SK-N-SH treated with all-trans-retinoic acid at 6 μM for 48 hours (cell line): ENCODE measurements around the gene ST6GALNAC4.

ENCODE experiments used
- ATAC-seq: fragments of 200-7000 bp; cut with Tn5 transposase; 3 replicates; pipeline ENCODE4 v1.9.1; 2020; ENCODE audit warnings: mild to moderate bottlenecking, moderate library complexity
- ARNTL ChIP-seq: fragments of 450-650 bp; formaldehyde crosslinking; IDR thresholded peaks from 2 replicates; pipeline ENCODE4 v1.5.0; 2020; ENCODE audit warnings: low read depth, mild to moderate bottlenecking, moderate library complexity, borderline replicate concordance
- CSDC2 ChIP-seq: fragments of 250-450 bp; sonication (Bioruptor Pico); IDR thresholded peaks from 2 replicates; pipeline ENCODE4 v1.5.0; 2020; ENCODE audit warnings: mild to moderate bottlenecking, moderate library complexity
- GLIS3 ChIP-seq: fragments of 250-450 bp; sonication (Bioruptor Pico); IDR thresholded peaks from 2 replicates; pipeline ENCODE4 v1.5.0; 2020; ENCODE audit warnings: mild to moderate bottlenecking, moderate library complexity
- OSR1 ChIP-seq: fragments of 250-450 bp; sonication (Bioruptor Pico); IDR thresholded peaks from 2 replicates; pipeline ENCODE4 v1.8.0; 2022; ENCODE audit warnings: moderate library complexity, mild to moderate bottlenecking, inconsistent platforms
- PATZ1 ChIP-seq: fragments of 250-450 bp; sonication (Bioruptor Pico); IDR thresholded peaks from 2 replicates; pipeline ENCODE4 v1.8.0; 2020; ENCODE audit warnings: mild to moderate bottlenecking, moderate library complexity, borderline replicate concordance
- PPARA ChIP-seq: fragments of 250-450 bp; sonication (Bioruptor Pico); IDR thresholded peaks from 2 replicates; pipeline ENCODE4 v1.5.0; 2020; ENCODE audit warnings: mild to moderate bottlenecking, borderline replicate concordance
- RARB ChIP-seq: fragments of 250-450 bp; sonication (Bioruptor Pico); IDR thresholded peaks from 2 replicates; pipeline ENCODE4 v1.8.0; 2021; ENCODE audit warnings: mild to moderate bottlenecking, moderate library complexity
- SNAI2 ChIP-seq: fragments of 250-450 bp; sonication (Bioruptor Pico); IDR thresholded peaks from 2 replicates; pipeline ENCODE4 v1.5.0; 2020; ENCODE audit warnings: mild to moderate bottlenecking, moderate library complexity
- TOX ChIP-seq: fragments of 250-450 bp; sonication (Bioruptor Pico); IDR thresholded peaks from 2 replicates; pipeline ENCODE4 v1.8.0; 2021; ENCODE audit warnings: mild to moderate bottlenecking, moderate library complexity, borderline replicate concordance
- ZC3H10 ChIP-seq: fragments of 250-450 bp; sonication (Bioruptor Pico); IDR thresholded peaks from 2 replicates; pipeline ENCODE4 v1.5.1; 2021; ENCODE audit warnings: mild to moderate bottlenecking, moderate library complexity
- ZNF70 ChIP-seq: fragments of 450-650 bp; formaldehyde crosslinking; IDR thresholded peaks from 2 replicates; pipeline ENCODE4 v1.5.0; 2020; ENCODE audit warnings: mild to moderate bottlenecking, moderate library complexity
- ZNF8 ChIP-seq: fragments of 450-650 bp; formaldehyde crosslinking; IDR thresholded peaks from 2 replicates; pipeline ENCODE4 v1.5.0; 2020; ENCODE audit warnings: mild to moderate bottlenecking, moderate library complexity
- TF ChIP-seq, protein P1 (sequence below): fragments of 250-450 bp; sonication (Bioruptor Pico); IDR thresholded peaks from 2 replicates; pipeline ENCODE4 v1.5.1; 2020; ENCODE audit warnings: low read depth, mild to moderate bottlenecking, moderate library complexity
- TF ChIP-seq, protein P2 (sequence below): fragments of 250-450 bp; sonication (Bioruptor Pico); IDR thresholded peaks from 2 replicates; pipeline ENCODE4 v1.8.0; 2021; ENCODE audit warnings: low read depth, mild to moderate bottlenecking, moderate library complexity, borderline replicate concordance
- TF ChIP-seq, protein P3 (sequence below): fragments of 250-450 bp; sonication (Bioruptor Pico); IDR thresholded peaks from 2 replicates; pipeline ENCODE4 v1.5.0; 2020; ENCODE audit warnings: mild to moderate bottlenecking, moderate library complexity

The ST6GALNAC4 gene

GRCh38 chr9:127962278-127962677 lies 45.4 kb upstream of the ST6GALNAC4 start:
- no peak for ATAC-seq

GRCh38 chr9:127961613-127962155 lies 44.8 kb upstream of the ST6GALNAC4 start:
- no peak for ATAC-seq
- TF ChIP-seq GLIS3 (CRISPR knock-in tag) (no peak), PPARA (CRISPR knock-in tag) (no peak), ARNTL (CRISPR knock-in tag) (no peak), OSR1 (CRISPR knock-in tag) (no peak), CSDC2 (no peak), ZNF70 (CRISPR knock-in tag) (no peak), ZC3H10 (no peak)
- TF ChIP-seq, protein P1, sequence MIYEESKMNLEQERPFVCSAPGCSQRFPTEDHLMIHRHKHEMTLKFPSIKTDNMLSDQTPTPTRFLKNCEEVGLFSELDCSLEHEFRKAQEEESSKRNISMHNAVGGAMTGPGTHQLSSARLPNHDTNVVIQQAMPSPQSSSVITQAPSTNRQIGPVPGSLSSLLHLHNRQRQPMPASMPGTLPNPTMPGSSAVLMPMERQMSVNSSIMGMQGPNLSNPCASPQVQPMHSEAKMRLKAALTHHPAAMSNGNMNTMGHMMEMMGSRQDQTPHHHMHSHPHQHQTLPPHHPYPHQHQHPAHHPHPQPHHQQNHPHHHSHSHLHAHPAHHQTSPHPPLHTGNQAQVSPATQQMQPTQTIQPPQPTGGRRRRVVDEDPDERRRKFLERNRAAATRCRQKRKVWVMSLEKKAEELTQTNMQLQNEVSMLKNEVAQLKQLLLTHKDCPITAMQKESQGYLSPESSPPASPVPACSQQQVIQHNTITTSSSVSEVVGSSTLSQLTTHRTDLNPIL: no peak

More at GRCh38 chr9:127962278-127962677, 45.4 kb upstream of the ST6GALNAC4 start:
- TF ChIP-seq SNAI2 (CRISPR knock-in tag) (no peak), ZNF8 (CRISPR knock-in tag) (no peak), PATZ1 (no peak)
- TF ChIP-seq, protein P2, sequence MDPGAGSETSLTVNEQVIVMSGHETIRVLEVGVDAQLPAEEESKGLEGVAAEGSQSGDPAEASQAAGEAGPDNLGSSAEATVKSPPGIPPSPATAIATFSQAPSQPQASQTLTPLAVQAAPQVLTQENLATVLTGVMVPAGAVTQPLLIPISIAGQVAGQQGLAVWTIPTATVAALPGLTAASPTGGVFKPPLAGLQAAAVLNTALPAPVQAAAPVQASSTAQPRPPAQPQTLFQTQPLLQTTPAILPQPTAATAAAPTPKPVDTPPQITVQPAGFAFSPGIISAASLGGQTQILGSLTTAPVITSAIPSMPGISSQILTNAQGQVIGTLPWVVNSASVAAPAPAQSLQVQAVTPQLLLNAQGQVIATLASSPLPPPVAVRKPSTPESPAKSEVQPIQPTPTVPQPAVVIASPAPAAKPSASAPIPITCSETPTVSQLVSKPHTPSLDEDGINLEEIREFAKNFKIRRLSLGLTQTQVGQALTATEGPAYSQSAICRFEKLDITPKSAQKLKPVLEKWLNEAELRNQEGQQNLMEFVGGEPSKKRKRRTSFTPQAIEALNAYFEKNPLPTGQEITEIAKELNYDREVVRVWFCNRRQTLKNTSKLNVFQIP (CRISPR knock-in tag): no peak
- TF ChIP-seq, protein P3, sequence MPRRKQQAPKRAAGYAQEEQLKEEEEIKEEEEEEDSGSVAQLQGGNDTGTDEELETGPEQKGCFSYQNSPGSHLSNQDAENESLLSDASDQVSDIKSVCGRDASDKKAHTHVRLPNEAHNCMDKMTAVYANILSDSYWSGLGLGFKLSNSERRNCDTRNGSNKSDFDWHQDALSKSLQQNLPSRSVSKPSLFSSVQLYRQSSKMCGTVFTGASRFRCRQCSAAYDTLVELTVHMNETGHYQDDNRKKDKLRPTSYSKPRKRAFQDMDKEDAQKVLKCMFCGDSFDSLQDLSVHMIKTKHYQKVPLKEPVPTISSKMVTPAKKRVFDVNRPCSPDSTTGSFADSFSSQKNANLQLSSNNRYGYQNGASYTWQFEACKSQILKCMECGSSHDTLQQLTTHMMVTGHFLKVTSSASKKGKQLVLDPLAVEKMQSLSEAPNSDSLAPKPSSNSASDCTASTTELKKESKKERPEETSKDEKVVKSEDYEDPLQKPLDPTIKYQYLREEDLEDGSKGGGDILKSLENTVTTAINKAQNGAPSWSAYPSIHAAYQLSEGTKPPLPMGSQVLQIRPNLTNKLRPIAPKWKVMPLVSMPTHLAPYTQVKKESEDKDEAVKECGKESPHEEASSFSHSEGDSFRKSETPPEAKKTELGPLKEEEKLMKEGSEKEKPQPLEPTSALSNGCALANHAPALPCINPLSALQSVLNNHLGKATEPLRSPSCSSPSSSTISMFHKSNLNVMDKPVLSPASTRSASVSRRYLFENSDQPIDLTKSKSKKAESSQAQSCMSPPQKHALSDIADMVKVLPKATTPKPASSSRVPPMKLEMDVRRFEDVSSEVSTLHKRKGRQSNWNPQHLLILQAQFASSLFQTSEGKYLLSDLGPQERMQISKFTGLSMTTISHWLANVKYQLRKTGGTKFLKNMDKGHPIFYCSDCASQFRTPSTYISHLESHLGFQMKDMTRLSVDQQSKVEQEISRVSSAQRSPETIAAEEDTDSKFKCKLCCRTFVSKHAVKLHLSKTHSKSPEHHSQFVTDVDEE: no peak

DNA sequence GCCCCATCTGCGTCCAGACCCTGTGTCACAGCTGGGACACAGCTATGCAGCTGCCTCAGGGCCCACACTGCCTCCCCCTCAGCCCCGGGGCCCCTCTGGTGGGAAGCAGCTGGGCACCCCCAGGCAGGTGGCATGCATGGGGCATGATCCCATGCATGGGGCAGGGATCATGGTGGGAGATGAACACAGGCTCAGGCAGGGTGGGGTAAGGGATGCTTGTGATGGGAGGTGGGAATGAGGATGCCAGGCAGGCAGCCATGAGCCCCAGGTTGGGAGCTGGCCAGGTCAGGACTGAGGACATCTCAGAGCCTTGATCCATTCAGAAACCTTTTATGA lies 44.3 kb upstream of the ST6GALNAC4 start:
- ATAC-seq: no peak
- no peak for TF ChIP-seq ZNF70 (CRISPR knock-in tag)
- TF ChIP-seq, protein P1: no peak
- TF ChIP-seq, protein P3: no peak
- TF ChIP-seq TOX (CRISPR knock-in tag): no peak
- no peak for TF ChIP-seq GLIS3 (CRISPR knock-in tag)
- no peak for TF ChIP-seq PATZ1
- no peak for TF ChIP-seq RARB (CRISPR knock-in tag)
- TF ChIP-seq ZC3H10: no peak
- TF ChIP-seq ARNTL (CRISPR knock-in tag): no peak
- no peak for TF ChIP-seq CSDC2
- TF ChIP-seq, protein P2 (CRISPR knock-in tag): no peak
- TF ChIP-seq, all 23 proteins: peak for 0
